Nephron progenitor cell (in vitro differentiated cells): Measurements from ENCODE around the gene IL25.
"Not testable (repeated sequence)": the region's sequence is repeated elsewhere in the genome, so short reads cannot be mapped to it uniquely, and the experiment has no call there.

Experiments used
- DNase-seq: peaks from one replicate; pipeline ENCODE4 v3.0.0; 2021
- H3K27ac Mint-ChIP-seq: 2 replicates; pipeline ENCODE4 v1.8.0; 2021; ENCODE audit warnings: mild to moderate bottlenecking, moderate library complexity, mixed read lengths
- H3K27me3 Mint-ChIP-seq: 2 replicates; pipeline ENCODE4 v1.8.0; 2021; ENCODE audit warnings: mild to moderate bottlenecking, low read depth, mixed read lengths; ENCODE audit not compliant: poor library complexity
- H3K36me3 Mint-ChIP-seq: 2 replicates; pipeline ENCODE4 v1.8.0; 2021; ENCODE audit warnings: low read depth, mixed read lengths
- H3K4me1 Mint-ChIP-seq: 2 replicates; pipeline ENCODE4 v1.8.0; 2021; ENCODE audit warnings: mixed read lengths
- H3K4me3 Mint-ChIP-seq: 2 replicates; pipeline ENCODE4 v1.8.0; 2021; ENCODE audit warnings: mild to moderate bottlenecking, moderate library complexity, mixed read lengths
- H3K9me3 Mint-ChIP-seq: 2 replicates; pipeline ENCODE4 v1.8.0; 2021; ENCODE audit warnings: mild to moderate bottlenecking, moderate library complexity, mixed read lengths
- TF ChIP-seq, protein P1 (sequence below): fragments of 200-600 bp; sonication (generic); IDR thresholded peaks from 2 replicates; pipeline ENCODE4 v1.5.0; 2021; ENCODE audit warnings: antibody characterized with exemption

Gene IL25

DNA sequence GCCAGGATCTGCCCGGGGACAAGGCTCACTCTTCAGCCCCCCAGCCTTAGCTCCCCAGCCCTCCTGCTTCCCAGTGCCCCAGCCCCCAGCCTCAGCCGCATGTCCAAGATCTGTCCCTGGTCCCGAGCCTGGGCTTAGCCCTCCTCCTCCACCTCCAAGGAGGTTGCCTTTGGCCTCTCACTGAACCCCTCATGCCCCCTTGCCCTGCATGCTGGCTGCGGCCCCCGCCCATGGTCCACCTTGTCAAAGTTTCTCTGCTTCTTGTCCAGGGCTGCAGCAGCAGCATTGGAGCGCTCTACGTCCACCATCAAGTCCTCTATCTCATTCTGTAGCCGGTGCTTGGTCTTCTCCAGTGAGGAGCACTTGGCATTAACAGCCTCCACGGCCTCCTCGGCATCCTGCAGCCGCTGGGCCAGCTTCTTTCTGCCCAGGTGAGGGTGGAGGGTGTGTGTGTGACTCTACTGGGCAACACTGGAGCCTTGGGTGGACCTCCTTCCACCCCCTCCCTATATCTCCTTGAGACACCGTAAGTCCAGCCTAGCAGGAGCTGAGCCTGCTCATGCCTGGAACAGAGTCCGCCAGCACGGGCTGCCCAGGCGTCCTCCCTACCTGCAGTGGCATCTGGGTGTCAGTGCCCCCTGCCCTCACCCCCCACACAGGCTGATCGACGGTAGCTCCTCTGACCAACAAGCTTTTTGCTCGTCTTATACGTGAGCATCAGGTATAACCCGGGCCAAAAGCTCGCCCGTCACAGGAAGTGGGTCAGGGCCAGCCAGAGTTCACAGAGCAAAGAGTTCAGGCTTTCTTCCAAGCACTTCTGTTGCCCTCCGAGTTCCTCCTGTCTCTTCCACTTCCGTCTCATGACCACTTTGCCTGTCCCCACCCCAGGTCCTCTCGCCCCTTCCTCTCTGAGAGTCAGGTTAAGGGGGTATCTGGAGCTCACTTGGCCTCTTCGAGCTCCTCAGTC lies 15.6 kb downstream of the IL25 start:
- Mint-ChIP-seq H3K4me1 (peaks cover 40% of the 10 kb centered on the region), H3K36me3 (no peaks in the 10 kb centered on the region), H3K9me3 (no peaks in the 10 kb centered on the region), H3K4me3 (no peak overlapping the region), H3K27ac (peak overlapping the region; percentile 42), H3K27me3 (peaks cover 6% of the 10 kb centered on the region)
- TF ChIP-seq, protein P1, sequence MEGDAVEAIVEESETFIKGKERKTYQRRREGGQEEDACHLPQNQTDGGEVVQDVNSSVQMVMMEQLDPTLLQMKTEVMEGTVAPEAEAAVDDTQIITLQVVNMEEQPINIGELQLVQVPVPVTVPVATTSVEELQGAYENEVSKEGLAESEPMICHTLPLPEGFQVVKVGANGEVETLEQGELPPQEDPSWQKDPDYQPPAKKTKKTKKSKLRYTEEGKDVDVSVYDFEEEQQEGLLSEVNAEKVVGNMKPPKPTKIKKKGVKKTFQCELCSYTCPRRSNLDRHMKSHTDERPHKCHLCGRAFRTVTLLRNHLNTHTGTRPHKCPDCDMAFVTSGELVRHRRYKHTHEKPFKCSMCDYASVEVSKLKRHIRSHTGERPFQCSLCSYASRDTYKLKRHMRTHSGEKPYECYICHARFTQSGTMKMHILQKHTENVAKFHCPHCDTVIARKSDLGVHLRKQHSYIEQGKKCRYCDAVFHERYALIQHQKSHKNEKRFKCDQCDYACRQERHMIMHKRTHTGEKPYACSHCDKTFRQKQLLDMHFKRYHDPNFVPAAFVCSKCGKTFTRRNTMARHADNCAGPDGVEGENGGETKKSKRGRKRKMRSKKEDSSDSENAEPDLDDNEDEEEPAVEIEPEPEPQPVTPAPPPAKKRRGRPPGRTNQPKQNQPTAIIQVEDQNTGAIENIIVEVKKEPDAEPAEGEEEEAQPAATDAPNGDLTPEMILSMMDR, result no peak
- DNase-seq, result no peak

DNA sequence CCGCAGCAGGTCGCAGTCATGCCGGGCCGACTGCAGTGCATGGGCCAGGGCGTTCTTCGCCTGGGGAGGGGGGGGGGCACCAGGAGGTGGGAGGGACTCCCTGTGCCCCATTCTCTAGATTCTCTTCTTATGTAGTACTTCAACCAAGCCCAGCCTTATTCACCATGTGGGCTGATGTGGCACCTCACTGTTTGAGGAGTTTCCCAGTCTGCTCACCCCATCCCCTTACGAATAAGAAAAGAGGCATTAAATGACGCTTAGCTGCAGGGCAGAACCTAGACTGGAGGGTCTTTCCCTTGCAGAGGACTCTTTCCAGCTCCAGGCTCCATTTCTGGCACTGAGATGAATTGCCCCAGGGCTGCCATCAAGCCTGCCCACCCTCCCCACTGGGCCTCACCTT lies 16.4 kb downstream of the IL25 start:
- TF ChIP-seq, protein P1, result no peak
- H3K27me3 Mint-ChIP-seq, result peaks cover 4% of the 10 kb centered on the region
- H3K27ac Mint-ChIP-seq, result no peak overlapping the region
- H3K36me3 Mint-ChIP-seq, result no peaks in the 10 kb centered on the region
- no peaks in the 10 kb centered on the region for H3K9me3 Mint-ChIP-seq
- H3K4me1 Mint-ChIP-seq, result peaks cover 32% of the 10 kb centered on the region
- H3K4me3 Mint-ChIP-seq, result no peak overlapping the region
- no peak for DNase-seq

DNA sequence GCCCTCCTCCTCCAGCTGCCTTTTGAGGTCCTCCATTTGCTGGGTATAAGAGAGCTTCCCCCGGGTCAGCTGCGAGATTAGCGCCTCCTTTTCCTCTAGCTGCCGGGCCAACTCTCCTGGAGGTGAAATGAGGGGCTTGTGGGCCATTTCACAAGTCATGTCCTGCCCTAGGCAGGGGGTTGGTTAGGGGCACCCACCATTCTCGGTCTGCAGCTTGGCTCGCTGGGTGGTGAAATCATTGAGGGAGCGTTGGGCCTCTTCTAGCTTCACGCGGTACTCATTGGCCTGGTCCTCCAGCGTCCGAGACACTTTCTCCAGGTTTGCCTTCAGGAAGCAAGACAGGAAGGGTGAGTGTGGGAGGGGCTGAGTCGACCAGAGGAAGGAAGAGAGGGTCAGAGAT lies 16.8 kb downstream of the IL25 start:
- Mint-ChIP-seq H3K27me3 (peaks cover 4% of the 10 kb centered on the region), H3K4me3 (no peak overlapping the region), H3K9me3 (no peaks in the 10 kb centered on the region), H3K27ac (no peak overlapping the region), H3K36me3 (no peaks in the 10 kb centered on the region), H3K4me1 (peaks cover 28% of the 10 kb centered on the region)
- no peak for DNase-seq
- TF ChIP-seq, protein P1, result no peak

DNA sequence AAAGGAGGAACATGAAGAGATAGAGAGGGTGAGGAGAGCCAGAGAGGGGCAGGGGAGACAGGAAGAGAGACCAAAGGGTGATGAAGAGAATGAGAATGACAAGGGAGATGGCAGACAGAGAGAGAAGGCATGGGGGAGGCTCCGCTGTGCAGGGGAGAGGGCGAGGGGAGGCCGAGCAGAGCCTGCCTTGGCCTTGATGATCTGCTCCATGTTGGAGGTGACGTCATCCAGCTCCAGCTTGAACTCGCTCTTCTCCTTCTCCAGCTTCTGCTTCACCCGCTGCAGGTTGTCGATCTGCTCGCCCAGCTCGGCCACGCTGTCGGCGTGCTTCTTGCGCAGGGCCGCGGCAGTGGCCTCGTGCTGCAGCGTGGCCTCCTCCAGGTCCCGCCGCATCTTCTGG lies 17.3 kb downstream of the IL25 start:
- H3K36me3 Mint-ChIP-seq, H3K4me3 Mint-ChIP-seq, DNase-seq, H3K9me3 Mint-ChIP-seq, H3K27me3 Mint-ChIP-seq, H3K27ac Mint-ChIP-seq: not testable (repeated sequence)
- H3K4me1 Mint-ChIP-seq, result peaks cover 23% of the 10 kb centered on the region

DNA sequence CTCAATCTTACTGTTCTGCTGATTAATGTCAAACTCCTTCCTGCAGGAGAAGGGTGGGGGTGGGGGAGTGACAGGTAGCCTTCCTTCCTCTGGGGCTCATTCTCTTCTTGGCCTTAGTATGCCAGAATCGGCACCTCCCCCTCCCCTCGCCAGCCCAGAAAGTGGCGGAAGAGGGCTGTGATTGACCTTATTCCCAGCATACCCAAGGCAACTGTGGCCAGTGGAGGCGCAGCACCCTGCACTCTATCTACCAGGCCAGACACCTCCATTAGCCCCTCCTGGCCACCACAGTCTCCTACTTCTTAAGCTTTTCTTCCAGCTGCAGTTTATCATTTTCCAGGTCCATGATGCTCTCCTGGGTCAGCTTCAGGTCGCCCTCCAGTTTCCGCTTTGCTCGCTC lies 20.0 kb downstream of the IL25 start:
- Mint-ChIP-seq H3K4me3 (no peak overlapping the region), H3K4me1 (peaks cover 7% of the 10 kb centered on the region), H3K9me3 (no peaks in the 10 kb centered on the region), H3K36me3 (no peaks in the 10 kb centered on the region), H3K27me3 (peaks cover 13% of the 10 kb centered on the region), H3K27ac (no peak overlapping the region)
- TF ChIP-seq, protein P1, result no peak
- DNase-seq, result no peak

DNA sequence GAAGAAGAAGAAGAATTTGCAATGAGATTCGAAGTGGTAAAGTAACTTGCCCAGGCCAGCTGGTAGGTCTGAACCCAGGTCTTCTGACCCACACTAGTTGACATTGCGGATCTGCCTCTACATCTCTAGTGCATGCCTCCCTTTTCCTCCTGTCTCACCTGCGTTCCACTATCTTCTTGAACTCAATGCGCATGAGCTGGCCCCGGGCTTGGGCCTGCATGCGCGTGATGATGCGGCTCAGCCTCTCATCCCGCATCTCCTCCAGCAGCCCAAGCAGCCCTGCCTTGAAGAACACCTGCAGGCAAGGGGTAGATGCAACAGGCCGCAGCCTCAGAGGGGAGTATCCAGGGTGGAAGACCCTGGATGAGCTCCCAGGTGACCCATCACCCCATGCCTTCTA lies 23.5 kb downstream of the IL25 start:
- TF ChIP-seq, protein P1, result no peak
- no peaks in the 10 kb centered on the region for H3K36me3 Mint-ChIP-seq
- H3K27ac Mint-ChIP-seq, result no peak overlapping the region
- peaks cover 20% of the 10 kb centered on the region for H3K4me1 Mint-ChIP-seq
- H3K4me3 Mint-ChIP-seq, result no peak overlapping the region
- H3K9me3 Mint-ChIP-seq, result no peaks in the 10 kb centered on the region
- DNase-seq, result no peak
- peaks cover 16% of the 10 kb centered on the region for H3K27me3 Mint-ChIP-seq
